Lower leg skin (tissue), 3 donors: ENCODE results near the gene TENT4A.

Experiments
- CTCF ChIP-seq, 3 donors: fragments of 450-650 bp; IDR thresholded peaks; one replicate each; pipeline ENCODE4 v1.5.1; 2016; ENCODE audit warnings: antibody characterized with exemption in 3 of 3, mild to moderate bottlenecking in 3 of 3, moderate library complexity in 2 of 3
- POLR2A ChIP-seq, 2 donors: fragments of 450-650 bp; IDR thresholded peaks; one replicate each; pipeline ENCODE4 v1.6.1; 2016 to 2017; ENCODE audit warnings: antibody characterized with exemption in 2 of 2, mild to moderate bottlenecking in 1 of 2, moderate library complexity in 1 of 2

GRCh38 chr5:6700685-6701355 is 12.4 kb upstream of the TENT4A start:
- TF ChIP-seq CTCF (IDR thresholded peaks at IDR 0.05): no peak
- TF ChIP-seq POLR2A (IDR thresholded peaks at IDR 0.05): no peak
